GM19239 (cell line): ENCODE data around the gene LGALS9.
"Not testable (repeated sequence)": the region's sequence is repeated elsewhere in the genome, so short reads cannot be mapped to it uniquely, and the experiment has no call there.

Experiments
- DNase-seq: peaks from one replicate; pipeline ENCODE4 v3.0.0; 2011; ENCODE audit warnings: low spot score; ENCODE audit not compliant: insufficient read length
- FAIRE-seq: peaks from 2 replicates; lab custom pipeline; 2011; peaks lifted over from hg19 to GRCh38; lab: Jason Lieb, UNC

The LGALS9 gene

GRCh38 chr17:27670791-27671590 is 40.0 kb downstream of the LGALS9 start:
- DNase-seq (no peak), FAIRE-seq (no peak)

GRCh38 chr17:27671591-27671910 is 40.6 kb downstream of the LGALS9 start:
- FAIRE-seq (no peak), DNase-seq (no peak)

- FAIRE-seq: not testable (repeated sequence)
Observed at GRCh38 chr17:27671977-27672480, 41.0 kb downstream of the LGALS9 start.

DNA sequence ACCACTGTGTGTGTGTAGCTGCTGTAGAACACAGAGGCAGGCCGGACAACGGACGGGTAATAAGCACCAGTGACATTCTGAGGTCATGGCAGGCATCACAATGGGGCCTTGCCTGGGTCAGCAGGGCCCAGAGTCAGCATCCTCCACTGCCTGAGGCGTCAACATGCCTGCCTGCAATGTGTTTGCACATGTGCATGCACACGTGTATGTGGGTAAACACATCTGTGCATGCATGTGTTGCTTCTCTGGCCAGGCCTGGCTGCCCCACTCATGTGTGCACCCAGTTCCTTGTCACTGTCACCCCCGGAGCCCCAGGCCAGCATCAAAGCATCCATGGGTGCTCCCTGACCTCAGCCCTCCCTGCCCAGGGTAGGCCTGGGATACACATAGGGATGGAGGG is 43.3 kb downstream of the LGALS9 start:
- no peak for FAIRE-seq
- no peak for DNase-seq

More at GRCh38 chr17:27671977-27672480, 41.0 kb downstream of the LGALS9 start:
- not testable (repeated sequence) for DNase-seq

GRCh38 chr17:27677191-27677590 is 46.2 kb downstream of the LGALS9 start:
- FAIRE-seq: no peak
- no peak for DNase-seq

DNA sequence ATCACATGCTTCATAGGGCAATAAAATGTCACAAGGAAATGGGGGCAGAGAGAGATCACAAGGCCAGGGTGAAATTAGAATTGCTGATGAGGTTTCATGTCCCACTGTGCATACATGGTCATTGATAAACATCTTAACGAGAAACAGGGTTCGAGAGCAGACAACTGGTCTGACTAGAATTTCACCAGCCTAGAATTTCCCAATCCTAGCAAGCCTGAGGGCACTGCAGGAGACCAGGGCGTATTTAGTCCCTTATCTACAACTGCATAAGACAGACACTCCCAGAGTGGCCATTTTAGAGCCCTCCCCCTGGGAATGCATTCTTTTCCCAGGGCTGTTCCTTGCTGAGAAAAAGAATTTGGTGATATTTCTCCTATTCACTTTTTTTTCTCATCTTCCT is 55.3 kb downstream of the LGALS9 start:
- not testable (repeated sequence) for FAIRE-seq, DNase-seq

GRCh38 chr17:27690882-27691281 is 59.9 kb downstream of the LGALS9 start:
- DNase-seq (no peak), FAIRE-seq (no peak)

DNA sequence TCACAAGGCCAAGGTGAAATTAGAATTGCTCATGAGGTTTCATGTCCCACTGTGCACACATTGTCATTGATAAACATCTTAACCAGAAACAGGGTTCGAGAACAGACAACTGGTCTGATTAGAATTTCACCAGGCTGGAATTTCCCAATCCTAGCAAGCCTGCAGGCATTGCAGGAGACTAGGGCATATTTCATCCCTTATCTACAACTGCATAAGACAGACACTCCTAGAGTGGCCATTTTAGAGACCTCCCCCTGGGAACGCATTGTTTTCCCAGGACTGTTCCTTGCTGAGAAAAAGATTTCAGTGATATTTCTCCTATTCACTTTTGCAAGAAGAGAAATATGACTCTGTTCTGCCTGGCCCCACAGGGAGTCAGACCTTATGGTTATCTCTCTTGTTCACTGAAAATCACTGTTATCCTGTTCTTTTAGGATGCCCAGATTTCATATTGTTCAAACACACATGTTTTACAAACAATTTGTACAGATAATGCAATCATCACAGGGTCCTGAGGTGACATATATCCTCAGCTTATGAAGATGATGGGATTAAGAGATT is 64.3 kb downstream of the LGALS9 start:
- FAIRE-seq, DNase-seq: not testable (repeated sequence)
